ENCODE measurements around the gene PDE6C. TPM values are rescaled to one million over a fixed set of nuclear protein-coding genes. Genes with fewer than 3 reads are reported as not detected.

The PDE6C gene
- total and polyA plus RNA-seq, 2 of the 4 experiments (the other 2 are of a cell fraction): not detected

- Histone ChIP-seq H4K20me1 (ENCODE audit: insufficient read depth, low read length) (no peaks in the 10 kb centered on the region), H2BK5ac (ENCODE audit: low read depth, low read length, poor library complexity, severe bottlenecking) (no peak overlapping the region), H2BK15ac (ENCODE audit: low read depth, low read length) (no peak overlapping the region), H3K14ac (replicated peaks; ENCODE audit: low read depth, low read length) (no peak overlapping the region), H3K4me2 (ENCODE audit: low read depth, low read length) (no peak overlapping the region), H3K18ac (ENCODE audit: low read depth, low read length) (no peak overlapping the region), H2AK9ac (replicated peaks; ENCODE audit: low read depth, low read length, poor library complexity) (no peak overlapping the region), H3K4me3 (ENCODE audit: insufficient read depth, low read depth, low read length) (no peak overlapping the region), H3K4me1 (ENCODE audit: control insufficient read depth, insufficient read depth, low read length) (no peaks in the 10 kb centered on the region), H3K27me3 (ENCODE audit: control insufficient read depth, insufficient read depth, low read length) (peaks cover 11% of the 10 kb centered on the region), H3K36me3 (ENCODE audit: control insufficient read depth, insufficient read depth, low read length) (no peaks in the 10 kb centered on the region), H3K9me3 (ENCODE audit: control insufficient read depth, insufficient read depth, low read length) (no peaks in the 10 kb centered on the region), H3K4ac (ENCODE audit: low read depth, low read length) (no peak overlapping the region), H3K27ac (ENCODE audit: insufficient read depth, low read length) (no peak overlapping the region), H2BK20ac (ENCODE audit: low read depth, low read length) (no peak overlapping the region), H2AK5ac (ENCODE audit: low read depth, low read length) (no peak overlapping the region), H2BK120ac (ENCODE audit: low read depth, low read length) (no peak overlapping the region), H4K5ac (ENCODE audit: low read depth, low read length) (no peak overlapping the region), H3K23ac (ENCODE audit: low read depth, low read length) (no peak overlapping the region), H2AFZ (replicated peaks; ENCODE audit: low read length, poor library complexity) (no peak overlapping the region), H3K56ac (ENCODE audit: extremely low read depth, insufficient read depth, low read length) (no peak overlapping the region), H4K8ac (ENCODE audit: low read depth in 2 of 2, low read length in 2 of 2) (no peak overlapping the region), H4K91ac (ENCODE audit: insufficient read depth, low read depth, low read length) (no peak overlapping the region), H3K9ac (ENCODE audit: low read depth, low read length) (no peak overlapping the region), H3K9me1 (ENCODE audit: insufficient read depth, low read length) (no peaks in the 10 kb centered on the region), H3K79me1 (ENCODE audit: low read depth in 1 of 2, low read length in 2 of 2) (no peaks in the 10 kb centered on the region)
- CTCF ChIA-PET: no interaction called here
- ATAC-seq (ENCODE audit: low read depth): no peak
- WGBS, 2 experiments (ENCODE audit: extremely low coverage in 2 of 2, insufficient read length in 1 of 2): no CpG with 5 or more reads among the region's 3 CpGs
- intact Hi-C loops (cut with micrococcal nuclease) (no loop called here), dilution Hi-C loops (cut with HindIII; ENCODE audit: low sequenced_read_pairs, unreplicated experiment) (no loop called here), in situ Hi-C loops (cut with MboI; ENCODE audit: low sequenced_read_pairs) (no loop called here)
- DNase-seq: no peak
- POLR2A ChIA-PET (ENCODE audit: unreplicated experiment): no interaction called here
- BruUV-seq (replicated peaks): no TSS peak
- TF ChIP-seq RCOR1 (IDR thresholded peaks at IDR 0.05; ENCODE audit: insufficient replicate concordance, low read length): no peak
- TF ChIP-seq MAZ (IDR thresholded peaks at IDR 0.05; ENCODE audit: borderline replicate concordance, low read depth, low read length): no peak
- TF ChIP-seq MXI1 (IDR thresholded peaks at IDR 0.05; ENCODE audit: borderline replicate concordance, low read depth, low read length): no peak
- no peak for TF ChIP-seq USF2 (IDR thresholded peaks at IDR 0.05; ENCODE audit: low read depth, low read length)
- TF ChIP-seq MAFK (IDR thresholded peaks at IDR 0.05; ENCODE audit: low read depth, low read length): no peak
- no peak for TF ChIP-seq CTCF (conservative IDR thresholded peaks at IDR 0.05; ENCODE audit: low read depth, low read length)
- TF ChIP-seq NFE2L2 (IDR thresholded peaks at IDR 0.05; ENCODE audit: low read depth, low read length): no peak
- TF ChIP-seq CEBPB (IDR thresholded peaks at IDR 0.05; ENCODE audit: low read depth, low read length): no peak
- TF ChIP-seq RAD21 (IDR thresholded peaks at IDR 0.05; ENCODE audit: low read length): no peak
- no peak for TF ChIP-seq POLR2A (IDR thresholded peaks at IDR 0.05; ENCODE audit: low read depth, low read length)
- TF ChIP-seq FOS (IDR thresholded peaks at IDR 0.05; ENCODE audit: low read depth, low read length): no peak
- no peak for TF ChIP-seq ELK1 (IDR thresholded peaks at IDR 0.05; ENCODE audit: borderline replicate concordance, low read depth, low read length)
- no peak for TF ChIP-seq CHD1 (IDR thresholded peaks at IDR 0.05; ENCODE audit: low read depth, low read length)
- no peak for TF ChIP-seq BHLHE40 (IDR thresholded peaks at IDR 0.05; ENCODE audit: low read depth, low read length)
- TF ChIP-seq SMC3 (IDR thresholded peaks at IDR 0.05; ENCODE audit: low read depth, low read length): no peak
- no peak for TF ChIP-seq RFX5 (IDR thresholded peaks at IDR 0.05; ENCODE audit: low read depth, low read length)
These were observed 3.9 kb upstream of the PDE6C start for GRCh38 chr10:93608421-93608820.
